B cell (primary cell): ENCODE measurements around the gene TXLNA. TPM values are rescaled to one million over a fixed set of nuclear protein-coding genes. Genes with fewer than 3 reads are reported as not detected.

ENCODE experiments used
- ATAC-seq: fragments of 200-7000 bp; cut with Tn5 transposase; one replicate; pipeline ENCODE4 v1.10.0; 2021; ENCODE audit warnings: low read depth, mild to moderate bottlenecking, moderate number of reproducible peaks, moderate library complexity
- CTCF ChIA-PET: fragments of 350-600 bp; sonication (Branson Sonifier 250); formaldehyde crosslinking; loops from one replicate; lab custom pipeline; 2021; ENCODE audit warnings: antibody characterized with exemption, inconsistent platforms; lab: Charles Lee
- POLR2A ChIA-PET: fragments of 350-600 bp; sonication (Branson Sonifier 250); formaldehyde crosslinking; loops from one replicate; lab custom pipeline; 2021; ENCODE audit warnings: antibody characterized with exemption; lab: Charles Lee
- DNase-seq: peaks from one replicate; pipeline ENCODE4 v3.0.0; 2013
- H2AFZ ChIP-seq: 2 replicates; pipeline ENCODE4 v1.6.1; 2012; ENCODE audit warnings: mild to moderate bottlenecking, low read depth, low read length; ENCODE audit not compliant: insufficient read depth, poor library complexity, severe bottlenecking
- H3K27ac ChIP-seq, 2 donors: 1 replicate in 1 of 2; 2 replicates in 1 of 2; pipeline ENCODE4 v1.5.1; 2012 to 2013; ENCODE audit warnings: low read length in 2 of 2, mild to moderate bottlenecking in 2 of 2, moderate library complexity in 1 of 2
- H3K27me3 ChIP-seq, 4 experiments: fragments of 200-600 bp in 1 of 4; sonication (generic) in 1 of 4; replicated peaks in 1 of 4; 1 replicate in 2 of 4; 2 replicates in 2 of 4; pipeline versions ENCODE4 v1.6.1 to v1.7.0; 2013 to 2016; ENCODE audit warnings: low read length in 3 of 4, mild to moderate bottlenecking in 2 of 4, mixed read lengths in 1 of 4, moderate library complexity in 1 of 4; ENCODE audit not compliant: insufficient read depth in 4 of 4, control insufficient read depth in 3 of 4; ENCODE audit errors: control extremely low read depth in 1 of 4
- H3K36me3 ChIP-seq, 2 experiments: replicated peaks in 1 of 2; 1 replicate in 1 of 2; 2 replicates in 1 of 2; pipeline versions ENCODE4 v1.6.1 to v1.7.1; 2013; ENCODE audit warnings: low read length in 1 of 2; ENCODE audit not compliant: insufficient read depth in 2 of 2, control insufficient read depth in 1 of 2; ENCODE audit errors: control extremely low read depth in 1 of 2, extremely low read depth in 1 of 2
- H3K4me1 ChIP-seq, 2 donors: fragments of 200-600 bp in 1 of 2; sonication (generic) in 1 of 2; 1 replicate in 1 of 2; 2 replicates in 1 of 2; pipeline versions ENCODE4 v1.5.1 to v1.6.1; 2013 to 2017; ENCODE audit warnings: low read length in 2 of 2; ENCODE audit not compliant: control insufficient read depth in 2 of 2, insufficient read depth in 2 of 2
- H3K4me2 ChIP-seq: replicated peaks from 2 replicates; pipeline ENCODE3; 2012; ENCODE audit warnings: mild to moderate bottlenecking, low read depth, low read length; ENCODE audit not compliant: poor library complexity, severe bottlenecking
- H3K4me3 ChIP-seq, 5 experiments: fragments of 200-600 bp in 1 of 5; sonication (generic) in 1 of 5; 1 replicate in 3 of 5; 2 replicates in 2 of 5; pipeline versions ENCODE4 v1.5.1 to v1.7.0; 2011 to 2016; ENCODE audit warnings: low read length in 4 of 5, mild to moderate bottlenecking in 4 of 5, low read depth in 2 of 5, control low read depth in 1 of 5, moderate library complexity in 1 of 5; ENCODE audit not compliant: insufficient read depth in 1 of 5; ENCODE audit errors: control extremely low read depth in 1 of 5, extremely low read depth in 1 of 5
- H3K79me2 ChIP-seq: fragments of 200-600 bp; sonication (generic); one replicate; pipeline ENCODE4 v1.6.0; 2016; ENCODE audit warnings: low read length; ENCODE audit not compliant: control insufficient read depth, insufficient read depth
- H3K9ac ChIP-seq: fragments of 200-600 bp; sonication (generic); 2 replicates; pipeline ENCODE4 v1.6.1; 2017; ENCODE audit warnings: mild to moderate bottlenecking, low read length, moderate library complexity
- H3K9me3 ChIP-seq, 3 donors: one replicate each; pipeline versions ENCODE4 v1.6.1 to v1.7.1; 2013; ENCODE audit warnings: low read length in 2 of 3; ENCODE audit not compliant: control insufficient read depth in 2 of 3, insufficient read depth in 1 of 3; ENCODE audit errors: control extremely low read depth in 1 of 3
- H4K20me1 ChIP-seq: 2 replicates; pipeline ENCODE4 v1.6.0; 2012; ENCODE audit warnings: mild to moderate bottlenecking, low read length; ENCODE audit not compliant: insufficient read depth, control insufficient read depth, poor library complexity, severe bottlenecking
- H3K27ac Mint-ChIP-seq: one replicate; pipeline ENCODE4 v1.8.0; 2021; ENCODE audit warnings: mixed read lengths
- H3K27me3 Mint-ChIP-seq: one replicate; pipeline ENCODE4 v1.8.0; 2021; ENCODE audit warnings: mixed read lengths
- H3K4me1 Mint-ChIP-seq: one replicate; pipeline ENCODE4 v1.8.0; 2021; ENCODE audit warnings: mixed read lengths
- H3K4me3 Mint-ChIP-seq: one replicate; pipeline ENCODE4 v1.8.0; 2021; ENCODE audit warnings: mixed read lengths
- H3K9me3 Mint-ChIP-seq: one replicate; pipeline ENCODE4 v1.8.0; 2022; ENCODE audit warnings: mixed read lengths; ENCODE audit not compliant: insufficient read depth
- EZH2 ChIP-seq: IDR thresholded peaks from 2 replicates; pipeline ENCODE4 v1.6.1; 2012; ENCODE audit warnings: borderline replicate concordance, low read depth, mild to moderate bottlenecking, moderate library complexity, low read length; ENCODE audit not compliant: insufficient read depth, poor library complexity, severe bottlenecking
- WGBS: methylation state at CpG from one replicate; pipeline ENCODE4 v1.1.5; 2013; ENCODE audit warnings: missing lambda C conversion rate; ENCODE audit not compliant: insufficient coverage; 5-methylcytosine and 5-hydroxymethylcytosine counted together
- intact Hi-C: fragments of 100-400 bp; cut with micrococcal nuclease; formaldehyde crosslinking; loops from one replicate; pipeline ENCODE4 v1.10.0; 2022
- polyA plus RNA-seq: library from polyadenylated mRNA; depleted of rRNA; stranded (reverse); fragments of >200 nt; gene quantifications from 2 replicates; pipeline ENCODE4 v1.2.3, GENCODE V29; 2012
- total RNA-seq, 2 donors: library from RNA; stranded (reverse); fragments of 120-200 nt in 1 of 2; gene quantifications; 1 replicate in 1 of 2; 2 replicates in 1 of 2; pipeline versions ENCODE4 v1.2.3 to v1.2.4, GENCODE V29; 2013 to 2022
- TF ChIP-seq, protein P1 (sequence below): fragments of 200-600 bp; IDR thresholded peaks from one replicate; pipeline ENCODE4 v1.8.0; 2022; ENCODE audit warnings: antibody characterized with exemption, mild to moderate bottlenecking

Gene TXLNA
- total and polyA plus RNA-seq, 2 donors (not counting 1 experiment from before 2014, with no cell fraction given) = 23.0 to 38.3 TPM

DNA sequence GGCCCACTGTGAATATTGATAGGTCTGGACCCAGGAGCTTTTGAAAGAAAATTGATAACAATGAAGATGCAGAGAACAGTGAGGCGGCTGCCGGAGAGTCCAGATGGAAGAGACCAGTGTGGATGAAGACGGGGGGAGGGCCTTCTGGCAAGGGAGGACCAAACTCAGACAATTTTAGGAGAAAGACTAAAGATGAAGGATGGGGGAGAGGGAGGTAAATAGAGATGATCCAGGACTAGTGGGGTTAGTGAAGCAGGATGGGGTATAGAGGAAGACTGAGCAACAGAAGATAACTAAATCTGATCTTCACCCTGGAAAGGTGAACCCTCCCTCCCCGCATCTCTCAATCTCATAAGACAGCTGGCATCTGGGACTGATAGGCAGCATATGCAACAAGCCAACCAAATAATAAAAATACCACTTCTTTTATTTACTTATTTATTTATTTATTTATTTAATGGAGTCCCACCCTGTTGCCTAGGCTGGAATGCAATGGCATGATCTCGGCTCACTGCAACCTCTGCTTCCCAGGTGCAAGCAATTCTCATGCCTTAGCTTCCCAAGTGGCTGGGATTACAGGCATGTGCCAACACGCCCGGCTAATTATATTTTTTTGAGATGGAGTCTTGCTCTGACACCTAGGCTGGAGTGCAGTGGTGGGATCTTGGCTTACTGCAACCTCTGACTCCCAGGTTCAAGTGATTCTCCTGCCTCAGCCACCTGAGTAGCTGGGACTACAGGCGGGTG lies 53.3 kb downstream of the TXLNA start:
- Histone ChIP-seq H3K4me1 (no peaks in the 10 kb centered on the region), H3K27ac (no peak overlapping the region), H3K9ac (no peak overlapping the region), H3K4me3 (no peak overlapping the region), H3K36me3 (peaks cover 8 to 39% of the 10 kb centered on the region in 2 experiments), H3K4me2 (no peak overlapping the region), H3K9me3 (no peaks in the 10 kb centered on the region), H2AFZ (no peak overlapping the region), H4K20me1 (no peaks in the 10 kb centered on the region), H3K27me3 (no peaks in the 10 kb centered on the region), H3K79me2 (no peaks in the 10 kb centered on the region)
- Mint-ChIP-seq H3K27me3 (no peaks in the 10 kb centered on the region), H3K27ac (no peak overlapping the region), H3K4me3 (no peak overlapping the region), H3K4me1 (peaks cover 1% of the 10 kb centered on the region), H3K9me3 (no peaks in the 10 kb centered on the region)
- no peak for DNase-seq
- intact Hi-C loops = no loop called here
- no peak for ATAC-seq
- 95% methylated on average over 6 of the region's 8 CpGs for WGBS
- TF ChIP-seq EZH2 = no peak
- TF ChIP-seq, protein P1, sequence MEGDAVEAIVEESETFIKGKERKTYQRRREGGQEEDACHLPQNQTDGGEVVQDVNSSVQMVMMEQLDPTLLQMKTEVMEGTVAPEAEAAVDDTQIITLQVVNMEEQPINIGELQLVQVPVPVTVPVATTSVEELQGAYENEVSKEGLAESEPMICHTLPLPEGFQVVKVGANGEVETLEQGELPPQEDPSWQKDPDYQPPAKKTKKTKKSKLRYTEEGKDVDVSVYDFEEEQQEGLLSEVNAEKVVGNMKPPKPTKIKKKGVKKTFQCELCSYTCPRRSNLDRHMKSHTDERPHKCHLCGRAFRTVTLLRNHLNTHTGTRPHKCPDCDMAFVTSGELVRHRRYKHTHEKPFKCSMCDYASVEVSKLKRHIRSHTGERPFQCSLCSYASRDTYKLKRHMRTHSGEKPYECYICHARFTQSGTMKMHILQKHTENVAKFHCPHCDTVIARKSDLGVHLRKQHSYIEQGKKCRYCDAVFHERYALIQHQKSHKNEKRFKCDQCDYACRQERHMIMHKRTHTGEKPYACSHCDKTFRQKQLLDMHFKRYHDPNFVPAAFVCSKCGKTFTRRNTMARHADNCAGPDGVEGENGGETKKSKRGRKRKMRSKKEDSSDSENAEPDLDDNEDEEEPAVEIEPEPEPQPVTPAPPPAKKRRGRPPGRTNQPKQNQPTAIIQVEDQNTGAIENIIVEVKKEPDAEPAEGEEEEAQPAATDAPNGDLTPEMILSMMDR = no peak
- POLR2A ChIA-PET = interaction anchor here (0.6 kb wide), 1 partner anchor 206 kb away, joined by 5 read pairs; no protein-coding TSS in a partner anchor
- CTCF ChIA-PET = interaction anchor here (1.4 kb wide), 1 partner anchor 85 kb away, joined by 3 read pairs; no protein-coding TSS in a partner anchor

DNA sequence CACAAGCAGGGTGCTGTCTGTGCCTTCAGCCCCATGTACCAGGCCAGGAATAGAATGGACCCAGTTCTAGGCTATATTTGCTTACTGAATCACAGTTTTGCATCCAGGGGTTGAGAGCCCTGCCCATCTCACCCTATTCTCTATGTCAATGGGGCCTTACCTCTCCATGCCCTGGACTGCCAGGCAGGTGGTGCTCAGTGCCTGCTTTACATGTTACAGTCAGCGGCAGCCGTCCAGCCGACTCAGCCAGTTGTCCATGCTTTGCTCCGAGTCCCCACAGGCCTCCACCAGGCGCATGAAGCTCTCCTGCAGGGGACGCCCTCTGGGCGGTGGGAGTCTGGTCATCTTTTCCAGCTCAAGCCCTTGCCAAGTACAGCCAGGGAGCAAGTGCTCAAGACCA lies 55.3 kb downstream of the TXLNA start:
- ATAC-seq (no peak), DNase-seq (no peak)
- H3K79me2 ChIP-seq = no peaks in the 10 kb centered on the region
- no peaks in the 10 kb centered on the region for H3K9me3 ChIP-seq
- H3K36me3 ChIP-seq = peaks cover 2 to 23% of the 10 kb centered on the region in 2 experiments
- no peak overlapping the region for H2AFZ ChIP-seq
- no peak overlapping the region for H3K4me2 ChIP-seq
- ChIA-PET CTCF (interaction anchor here (1.9 to 8.7 kb wide), 2 partner anchors 15 to 19 kb away, joined by 7 to 84 read pairs; partner anchors contain the start of genes FAM167B and LCK), POLR2A (interaction anchor here (0.6 kb wide), 1 partner anchor 536 kb away, joined by 3 read pairs; no protein-coding TSS in a partner anchor)
- H3K9me3 Mint-ChIP-seq = no peaks in the 10 kb centered on the region
- peaks cover 0 to 3% of the 10 kb centered on the region in 2 donors for H3K4me1 ChIP-seq
- no peaks in the 10 kb centered on the region for H3K27me3 ChIP-seq
- no peak overlapping the region for H3K4me3 ChIP-seq
- H3K27me3 Mint-ChIP-seq = no peaks in the 10 kb centered on the region
- no peaks in the 10 kb centered on the region for H4K20me1 ChIP-seq
- TF ChIP-seq EZH2 = no peak
- TF ChIP-seq, protein P1 = no peak
- H3K27ac ChIP-seq = no peak overlapping the region
- peaks cover 1% of the 10 kb centered on the region for H3K4me1 Mint-ChIP-seq
- H3K4me3 Mint-ChIP-seq = no peak overlapping the region
- no peak overlapping the region for H3K27ac Mint-ChIP-seq
- intact Hi-C loops = no loop called here
- 99% methylated on average over 7 of the region's 7 CpGs for WGBS
- H3K9ac ChIP-seq = no peak overlapping the region
